GM23248 (cell line): ENCODE results near the gene SMARCA4.

Experiments used
- EZH2 ChIP-seq: fragments of 200-600 bp; sonication (generic); IDR thresholded peaks from 2 replicates; pipeline ENCODE4 v1.6.1; 2018; ENCODE audit warnings: antibody characterized with exemption, mild to moderate bottlenecking; ENCODE audit not compliant: insufficient read depth, poor library complexity, severe bottlenecking
- EZH2phosphoT487 ChIP-seq: fragments of 200-600 bp; sonication (generic); IDR thresholded peaks from 2 replicates; pipeline ENCODE4 v1.6.1; 2018; ENCODE audit warnings: antibody characterized with exemption, moderate library complexity, mild to moderate bottlenecking, low read depth; ENCODE audit not compliant: insufficient read depth

GRCh38 chr19:11066326-11066725 lies 105.5 kb downstream of the SMARCA4 start:
- TF ChIP-seq EZH2 (no peak), EZH2phosphoT487 (no peak)
